ENCODE results near the gene KPNA4. TPM values are rescaled to one million over a fixed set of nuclear protein-coding genes. Genes with fewer than 3 reads are reported as not detected.
A peak's percentile ranks its signal among the peaks of the same experiment; 100 is the strongest.

KPNA4 gene
- total RNA-seq, 1 experiment from 2014 or later: 76.7 TPM

DNA sequence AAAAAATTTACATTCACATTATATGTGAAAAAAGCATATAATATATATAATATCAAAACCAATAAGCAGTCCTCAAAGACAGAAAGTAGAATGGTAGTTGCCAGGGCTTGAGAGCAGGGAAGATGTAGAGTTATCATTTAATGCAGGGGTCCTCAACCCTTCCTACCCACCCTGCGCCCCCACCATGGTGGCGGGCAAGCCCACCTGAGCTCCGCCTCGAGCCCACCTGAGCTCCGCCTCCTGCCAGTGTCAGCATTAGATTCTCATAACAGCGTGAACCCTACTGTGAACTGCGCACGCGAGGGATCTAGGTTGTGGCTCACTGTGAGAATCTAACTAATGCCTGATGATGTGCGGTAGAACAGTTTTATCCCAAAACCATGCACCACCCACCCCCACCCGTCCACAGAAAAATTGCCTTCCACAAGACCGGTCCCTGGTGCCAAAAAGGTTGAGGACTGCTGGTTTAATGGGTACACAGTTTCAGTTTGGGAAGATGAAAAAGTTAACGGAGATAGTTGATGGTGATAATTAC, 118.8 kb downstream of the KPNA4 start:
- Histone ChIP-seq H3K79me1 (ENCODE audit: insufficient read depth, low read depth, low read length, poor library complexity, severe bottlenecking) (no peaks in the 10 kb centered on the region), H2BK120ac (ENCODE audit: low read depth, low read length, poor library complexity, severe bottlenecking) (no peak overlapping the region), H3K4me2 (ENCODE audit: insufficient read depth, insufficient read length, low read length) (no peak overlapping the region), H3K9ac (ENCODE audit: extremely low read depth, insufficient read length, low read length) (no peak overlapping the region), H3K14ac (ENCODE audit: insufficient read depth, low read length) (no peak overlapping the region), H2AK5ac (ENCODE audit: insufficient read length, low read length) (no peak overlapping the region), H2AFZ (ENCODE audit: low read length) (no peak overlapping the region), H3K27ac (ENCODE audit: insufficient read length, low read depth, low read length) (no peak overlapping the region), H2BK5ac (ENCODE audit: insufficient read length, low read length) (no peak overlapping the region), H3K27me3 (ENCODE audit: insufficient read depth, low read length) (no peaks in the 10 kb centered on the region), H2BK12ac (ENCODE audit: insufficient read length, low read depth, low read length) (no peak overlapping the region), H2BK15ac (ENCODE audit: low read depth, low read length) (no peak overlapping the region), H3K4ac (ENCODE audit: low read depth, low read length) (no peak overlapping the region), H3T11ph (ENCODE audit: low read length) (no peak overlapping the region), H3K79me2 (ENCODE audit: insufficient read depth, low read length) (peaks cover 35% of the 10 kb centered on the region; the same call in 1 of the 2 replicates), H4K5ac (ENCODE audit: insufficient read length, low read depth, low read length) (no peak overlapping the region), H4K8ac (replicated peaks; ENCODE audit: insufficient read length, low read depth, low read length) (no peak overlapping the region), H3K23me2 (ENCODE audit: insufficient read length, low read depth, low read length, poor library complexity, severe bottlenecking) (peaks cover 8% of the 10 kb centered on the region), H3K18ac (ENCODE audit: insufficient read length, low read depth, low read length) (no peak overlapping the region), H3K23ac (ENCODE audit: insufficient read length, low read depth, low read length) (no peak overlapping the region), H4K20me1 (ENCODE audit: control insufficient read depth, insufficient read depth, insufficient read length) (no peaks in the 10 kb centered on the region), H3K4me1 (ENCODE audit: insufficient read depth, low read length) (no peaks in the 10 kb centered on the region), H3K9me3 (ENCODE audit: control insufficient read depth, low read depth, low read length) (no peaks in the 10 kb centered on the region), H2BK20ac (ENCODE audit: low read depth, low read length, poor library complexity, severe bottlenecking) (no peak overlapping the region), H4K91ac (ENCODE audit: insufficient read length, low read depth, low read length) (no peak overlapping the region), H3K56ac (ENCODE audit: insufficient read length, low read depth, low read length) (no peak overlapping the region)
- no CpG with 5 or more reads among the region's 13 CpGs for WGBS (ENCODE audit: extremely low coverage, insufficient read length, low lambda C conversion rate)
- Mint-ChIP-seq H3K4me1 (peaks cover 21 to 33% of the 10 kb centered on the region in 2 experiments), H3K9me3 (peaks cover 0 to 14% of the 10 kb centered on the region in 2 experiments; a peak in 2 of 5 replicates), H3K36me3 (ENCODE audit: insufficient read depth in 1 of 3, low read depth in 3 of 3) (peaks cover 46 to 65% (median 47%) of the 10 kb centered on the region in 3 experiments), H3K27me3 (ENCODE audit: low read depth) (no peaks in the 10 kb centered on the region; the same call in 1 of the 2 replicates), H3K27ac (peak overlapping the region; percentile 44 to 84 (median 57); a peak in 3 of 7 replicates), H3K4me3 (peak overlapping the region; percentile 39 to 71)
- TF ChIP-seq, protein P1, sequence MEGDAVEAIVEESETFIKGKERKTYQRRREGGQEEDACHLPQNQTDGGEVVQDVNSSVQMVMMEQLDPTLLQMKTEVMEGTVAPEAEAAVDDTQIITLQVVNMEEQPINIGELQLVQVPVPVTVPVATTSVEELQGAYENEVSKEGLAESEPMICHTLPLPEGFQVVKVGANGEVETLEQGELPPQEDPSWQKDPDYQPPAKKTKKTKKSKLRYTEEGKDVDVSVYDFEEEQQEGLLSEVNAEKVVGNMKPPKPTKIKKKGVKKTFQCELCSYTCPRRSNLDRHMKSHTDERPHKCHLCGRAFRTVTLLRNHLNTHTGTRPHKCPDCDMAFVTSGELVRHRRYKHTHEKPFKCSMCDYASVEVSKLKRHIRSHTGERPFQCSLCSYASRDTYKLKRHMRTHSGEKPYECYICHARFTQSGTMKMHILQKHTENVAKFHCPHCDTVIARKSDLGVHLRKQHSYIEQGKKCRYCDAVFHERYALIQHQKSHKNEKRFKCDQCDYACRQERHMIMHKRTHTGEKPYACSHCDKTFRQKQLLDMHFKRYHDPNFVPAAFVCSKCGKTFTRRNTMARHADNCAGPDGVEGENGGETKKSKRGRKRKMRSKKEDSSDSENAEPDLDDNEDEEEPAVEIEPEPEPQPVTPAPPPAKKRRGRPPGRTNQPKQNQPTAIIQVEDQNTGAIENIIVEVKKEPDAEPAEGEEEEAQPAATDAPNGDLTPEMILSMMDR (conservative IDR thresholded peaks at IDR 0.05): no peak
- no peak for DNase-seq
